ENCODE data around the gene LIMK1.

DNA sequence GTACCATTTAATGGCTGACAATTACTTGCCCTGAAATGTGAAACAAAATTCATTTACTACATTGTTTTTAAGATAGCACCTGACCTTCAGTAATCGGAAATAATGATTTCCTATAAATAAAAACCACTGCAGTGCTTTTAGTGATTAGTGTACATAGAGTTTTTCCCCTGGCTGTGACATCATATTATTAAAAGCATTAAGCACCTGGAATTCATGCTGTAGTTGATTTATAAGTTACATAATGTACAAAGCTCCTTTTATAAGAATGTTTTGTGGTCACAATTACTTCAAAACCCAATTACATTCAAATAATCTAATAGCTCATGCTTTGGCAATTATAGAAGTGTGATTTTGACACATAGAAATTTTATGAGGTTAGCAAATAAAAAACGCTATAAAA is 46.3 kb downstream of the LIMK1 start:
- TF ChIP-seq CTCF (IDR thresholded peaks at IDR 0.05; ENCODE audit: low read length): no peak
- no peak for TF ChIP-seq EZH2phosphoT487 (IDR thresholded peaks at IDR 0.05; ENCODE audit: low read length)
